BE2C (cell line): ENCODE results near the gene PINLYP.

ENCODE experiments used
- DNase-seq: peaks from one replicate; pipeline ENCODE4 v3.0.0-alpha.2; 2020
- H3K27me3 ChIP-seq: fragments of 250-450 bp; sonication (Bioruptor Pico); 2 replicates; pipeline ENCODE4 v1.5.1; 2020; ENCODE audit warnings: mild to moderate bottlenecking
- H3K36me3 ChIP-seq: fragments of 250-450 bp; sonication (Bioruptor Pico); 2 replicates; pipeline ENCODE4 v1.5.1; 2020; ENCODE audit warnings: mild to moderate bottlenecking
- H3K4me1 ChIP-seq: fragments of 250-450 bp; sonication (Bioruptor Pico); 2 replicates; pipeline ENCODE4 v1.5.1; 2020
- H3K4me3 ChIP-seq: 2 replicates; pipeline ENCODE4 v1.5.1; 2011; ENCODE audit warnings: low read depth, low read length
- H3K9me3 ChIP-seq: fragments of 250-450 bp; sonication (Bioruptor Pico); 2 replicates; pipeline ENCODE4 v1.5.1; 2020
- CTCF ChIP-seq: IDR thresholded peaks from 2 replicates; pipeline ENCODE4 v1.5.1; 2012; ENCODE audit warnings: mild to moderate bottlenecking, low read depth, low read length

Gene PINLYP

GRCh38 chr19:43548706-43549105 is 26.9 kb upstream of the PINLYP start:
- Histone ChIP-seq H3K27me3 (no peaks in the 10 kb centered on the region), H3K4me1 (no peaks in the 10 kb centered on the region), H3K9me3 (no peaks in the 10 kb centered on the region), H3K36me3 (peaks cover 22% of the 10 kb centered on the region), H3K4me3 (no peak overlapping the region)
- no peak for TF ChIP-seq CTCF
- DNase-seq, result no peak

GRCh38 chr19:43551399-43552197 is 24.0 kb upstream of the PINLYP start:
- Histone ChIP-seq H3K4me3 (no peak overlapping the region), H3K36me3 (peaks cover 40% of the 10 kb centered on the region), H3K9me3 (no peaks in the 10 kb centered on the region), H3K4me1 (no peaks in the 10 kb centered on the region), H3K27me3 (no peaks in the 10 kb centered on the region; the same call in 1 of the 2 replicates)
- TF ChIP-seq CTCF, result no peak
- DNase-seq, result no peak

GRCh38 chr19:43552198-43552450 is 23.5 kb upstream of the PINLYP start:
- H3K4me1 ChIP-seq, result no peaks in the 10 kb centered on the region
- peaks cover 40% of the 10 kb centered on the region for H3K36me3 ChIP-seq
- H3K27me3 ChIP-seq, result no peaks in the 10 kb centered on the region; the same call in 1 of the 2 replicates
- DNase-seq, result no peak
- no peak for TF ChIP-seq CTCF
- H3K9me3 ChIP-seq, result no peaks in the 10 kb centered on the region
- no peak overlapping the region for H3K4me3 ChIP-seq

GRCh38 chr19:43552616-43553015 is 23.0 kb upstream of the PINLYP start:
- no peak for TF ChIP-seq CTCF
- no peak for DNase-seq
- Histone ChIP-seq H3K9me3 (no peaks in the 10 kb centered on the region), H3K4me3 (no peak overlapping the region), H3K4me1 (no peaks in the 10 kb centered on the region), H3K27me3 (no peaks in the 10 kb centered on the region; the same call in 1 of the 2 replicates), H3K36me3 (peaks cover 40% of the 10 kb centered on the region)

- no peak for TF ChIP-seq CTCF
- H3K36me3 ChIP-seq, result peaks cover 40% of the 10 kb centered on the region
- no peak for DNase-seq
- H3K4me3 ChIP-seq, result no peak overlapping the region
- no peaks in the 10 kb centered on the region; the same call in 1 of the 2 replicates for H3K27me3 ChIP-seq
- H3K9me3 ChIP-seq, result no peaks in the 10 kb centered on the region
- no peaks in the 10 kb centered on the region for H3K4me1 ChIP-seq
Observed at GRCh38 chr19:43553656-43554055, 21.9 kb upstream of the PINLYP start.

- TF ChIP-seq CTCF, result no peak
- H3K27me3 ChIP-seq, result no peaks in the 10 kb centered on the region; the same call in 1 of the 2 replicates
- H3K36me3 ChIP-seq, result peaks cover 40% of the 10 kb centered on the region
- no peaks in the 10 kb centered on the region for H3K9me3 ChIP-seq
- no peak overlapping the region for H3K4me3 ChIP-seq
- no peaks in the 10 kb centered on the region for H3K4me1 ChIP-seq
- DNase-seq, result no peak
Observed at GRCh38 chr19:43554317-43554895, 21.2 kb upstream of the PINLYP start.
